ENCODE results near the gene ARHGAP36. TPM values are rescaled to one million over a fixed set of nuclear protein-coding genes. Genes with fewer than 3 reads are reported as not detected.

Gene ARHGAP36
- total and polyA plus RNA-seq, 2 donors (not counting 3 experiments of a cell fraction or from before 2014, with no cell fraction given) = not detected

DNA sequence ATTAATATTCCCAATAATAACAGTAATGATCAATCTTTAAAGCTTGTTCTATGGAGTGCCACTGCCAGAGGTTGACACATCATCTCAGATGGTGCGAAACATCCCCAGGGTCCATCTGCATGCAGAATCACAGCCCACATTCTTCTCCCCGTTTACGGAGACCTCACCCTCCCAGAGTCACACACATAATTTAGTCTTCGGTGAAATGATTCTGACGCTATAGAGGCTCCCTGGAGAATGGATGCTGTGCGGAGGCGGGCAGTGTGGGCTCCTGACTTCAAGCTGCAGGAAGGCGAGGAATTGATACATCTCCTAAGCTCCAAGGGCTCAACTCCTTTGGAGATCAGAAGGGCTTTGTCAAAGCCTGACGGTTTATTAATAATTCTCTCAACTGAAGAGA is 11.0 kb upstream of the ARHGAP36 start:
- ChIA-PET POLR2A (no interaction called here), CTCF (no interaction called here)
- no peak for DNase-seq (ENCODE audit: low read depth, low spot score)
- Histone ChIP-seq H3K27ac (ENCODE audit: insufficient read depth, low read depth, low read length) (no peak overlapping the region), H3K79me2 (ENCODE audit: control insufficient read depth, insufficient read depth, low read length) (no peaks in the 10 kb centered on the region), H3K9me3 (replicated peaks; ENCODE audit: control insufficient read depth, insufficient read depth, low read length) (no peaks in the 10 kb centered on the region), H3K4me1 (ENCODE audit: control insufficient read depth, extremely low read depth, insufficient read depth, low read length) (no peaks in the 10 kb centered on the region), H3K36me3 (ENCODE audit: control insufficient read depth in 2 of 2, extremely low read depth in 1 of 2, insufficient read depth in 2 of 2, low read length in 2 of 2) (no peaks in the 10 kb centered on the region), H3K9ac (replicated peaks; ENCODE audit: extremely low read depth, insufficient read depth, low read length) (no peak overlapping the region), H3K27me3 (ENCODE audit: control insufficient read depth in 2 of 2, insufficient read depth in 2 of 2, low read length in 2 of 2) (no peaks in the 10 kb centered on the region), H3K9me1 (replicated peaks; ENCODE audit: control insufficient read depth, extremely low read depth, insufficient read depth, low read length) (no peaks in the 10 kb centered on the region), H4K20me1 (replicated peaks; ENCODE audit: control insufficient read depth, extremely low read depth, insufficient read depth, low read length) (no peaks in the 10 kb centered on the region), H2AFZ (ENCODE audit: low read depth, low read length) (no peak overlapping the region), H3K4me3 (replicated peaks in 1 of 3; ENCODE audit: insufficient read depth in 1 of 3, low read depth in 1 of 3, low read length in 3 of 3) (no peak overlapping the region), H3K4me2 (ENCODE audit: insufficient read depth, low read length) (no peak overlapping the region)
- no TSS peak for BruUV-seq (replicated peaks)
- dilution Hi-C loops (cut with MboI; ENCODE audit: extremely low pct_ligation_motif_present, low sequenced_read_pairs) = no loop called here
- no peak for TF ChIP-seq POLR2A (IDR thresholded peaks at IDR 0.05; ENCODE audit: low read depth, low read length)
- TF ChIP-seq JUN (IDR thresholded peaks at IDR 0.05; ENCODE audit: borderline replicate concordance, insufficient read depth, insufficient read length, low read depth) = no peak
- TF ChIP-seq, protein P1, sequence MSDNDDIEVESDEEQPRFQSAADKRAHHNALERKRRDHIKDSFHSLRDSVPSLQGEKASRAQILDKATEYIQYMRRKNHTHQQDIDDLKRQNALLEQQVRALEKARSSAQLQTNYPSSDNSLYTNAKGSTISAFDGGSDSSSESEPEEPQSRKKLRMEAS (IDR thresholded peaks at IDR 0.05; ENCODE audit: insufficient read depth, insufficient read length) = no peak
- TF ChIP-seq MYC (IDR thresholded peaks at IDR 0.05; ENCODE audit: low read depth, low read length) = no peak
- no peak for TF ChIP-seq POLR2AphosphoS5 (IDR thresholded peaks at IDR 0.05; ENCODE audit: insufficient read depth, low read depth, low read length)
- no peak for TF ChIP-seq GATA2 (IDR thresholded peaks at IDR 0.05; ENCODE audit: insufficient read depth, insufficient read length, low read depth, low read length)
- TF ChIP-seq, protein P2, sequence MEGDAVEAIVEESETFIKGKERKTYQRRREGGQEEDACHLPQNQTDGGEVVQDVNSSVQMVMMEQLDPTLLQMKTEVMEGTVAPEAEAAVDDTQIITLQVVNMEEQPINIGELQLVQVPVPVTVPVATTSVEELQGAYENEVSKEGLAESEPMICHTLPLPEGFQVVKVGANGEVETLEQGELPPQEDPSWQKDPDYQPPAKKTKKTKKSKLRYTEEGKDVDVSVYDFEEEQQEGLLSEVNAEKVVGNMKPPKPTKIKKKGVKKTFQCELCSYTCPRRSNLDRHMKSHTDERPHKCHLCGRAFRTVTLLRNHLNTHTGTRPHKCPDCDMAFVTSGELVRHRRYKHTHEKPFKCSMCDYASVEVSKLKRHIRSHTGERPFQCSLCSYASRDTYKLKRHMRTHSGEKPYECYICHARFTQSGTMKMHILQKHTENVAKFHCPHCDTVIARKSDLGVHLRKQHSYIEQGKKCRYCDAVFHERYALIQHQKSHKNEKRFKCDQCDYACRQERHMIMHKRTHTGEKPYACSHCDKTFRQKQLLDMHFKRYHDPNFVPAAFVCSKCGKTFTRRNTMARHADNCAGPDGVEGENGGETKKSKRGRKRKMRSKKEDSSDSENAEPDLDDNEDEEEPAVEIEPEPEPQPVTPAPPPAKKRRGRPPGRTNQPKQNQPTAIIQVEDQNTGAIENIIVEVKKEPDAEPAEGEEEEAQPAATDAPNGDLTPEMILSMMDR (IDR thresholded peaks at IDR 0.05; ENCODE audit: extremely low read depth in 1 of 2, insufficient read depth in 1 of 2, low read depth in 1 of 2, low read length in 2 of 2) = no peak
- no peak for TF ChIP-seq EZH2 (IDR thresholded peaks at IDR 0.05; ENCODE audit: borderline replicate concordance, low read depth, low read length, severe bottlenecking)
- TF ChIP-seq FOS (IDR thresholded peaks at IDR 0.05; ENCODE audit: borderline replicate concordance, insufficient read depth, low read length) = no peak
- FAIRE-seq = no peak
- intact Hi-C loops (cut with micrococcal nuclease) = no loop called here

Data from endothelial cell of umbilical vein (primary cell).